GM23338 (cell line): ENCODE measurements around the gene RASGRP1. TPM values are rescaled to one million over a fixed set of nuclear protein-coding genes. Genes with fewer than 3 reads are reported as not detected.

Source experiments
- ATAC-seq: fragments of 200-7000 bp; cut with Tn5 transposase; 3 replicates; pipeline ENCODE4 v1.9.1; 2020
- DNase-seq: peaks from one replicate; pipeline ENCODE4 v3.0.0-alpha.2; 2015; ENCODE audit warnings: low spot score
- H2AFZ ChIP-seq: fragments of 200-600 bp; sonication (generic); 2 replicates; pipeline ENCODE4 v1.8.0; 2016; ENCODE audit warnings: antibody characterized with exemption, mild to moderate bottlenecking, moderate library complexity
- H3F3A ChIP-seq: fragments of 200-600 bp; sonication (generic); replicated peaks from 2 replicates; pipeline ENCODE4 v1.8.0; 2017; ENCODE audit warnings: antibody characterized with exemption, mixed run types, low read depth
- H3K27ac ChIP-seq: fragments of 200-600 bp; sonication (generic); 2 replicates; pipeline ENCODE4 v1.6.1; 2016; ENCODE audit warnings: low read depth
- H3K27me3 ChIP-seq: fragments of 200-600 bp; sonication (generic); 2 replicates; pipeline ENCODE4 v1.8.0; 2016; ENCODE audit warnings: mild to moderate bottlenecking, mixed run types, moderate library complexity; ENCODE audit not compliant: insufficient read depth
- H3K36me3 ChIP-seq: fragments of 200-600 bp; sonication (generic); 2 replicates; pipeline ENCODE4 v1.8.0; 2016; ENCODE audit warnings: mild to moderate bottlenecking; ENCODE audit not compliant: insufficient read depth
- H3K4me1 ChIP-seq: fragments of 200-600 bp; sonication (generic); 2 replicates; pipeline ENCODE4 v1.8.0; 2016; ENCODE audit warnings: mild to moderate bottlenecking, moderate library complexity; ENCODE audit not compliant: insufficient read depth
- H3K4me2 ChIP-seq: fragments of 200-600 bp; sonication (generic); 2 replicates; pipeline ENCODE4 v1.7.1; 2017; ENCODE audit warnings: mixed run types
- H3K4me3 ChIP-seq: fragments of 200-600 bp; sonication (generic); 2 replicates; pipeline ENCODE4 v1.6.1; 2016; ENCODE audit warnings: mixed run types
- H3K79me2 ChIP-seq: fragments of 200-600 bp; sonication (generic); replicated peaks from 2 replicates; pipeline ENCODE4 v1.8.0; 2017; ENCODE audit warnings: mild to moderate bottlenecking; ENCODE audit not compliant: insufficient read depth
- H3K9me2 ChIP-seq: fragments of 200-600 bp; sonication (generic); 2 replicates; pipeline ENCODE4 v1.8.0; 2017; ENCODE audit not compliant: insufficient read depth
- H4K20me1 ChIP-seq: fragments of 200-600 bp; sonication (generic); replicated peaks from 2 replicates; pipeline ENCODE4 v1.8.0; 2017; ENCODE audit warnings: mild to moderate bottlenecking; ENCODE audit not compliant: insufficient read depth
- H3K27ac Mint-ChIP-seq: 2 replicates; pipeline ENCODE4 v1.8.0; 2020; ENCODE audit warnings: inconsistent platforms, mild to moderate bottlenecking, moderate library complexity, mixed read lengths
- H3K27me3 Mint-ChIP-seq: 3 replicates; pipeline ENCODE4 v1.8.0; 2022; ENCODE audit warnings: low read depth, mild to moderate bottlenecking, moderate library complexity, mixed read lengths, inconsistent platforms; ENCODE audit not compliant: insufficient read depth, poor library complexity
- H3K36me3 Mint-ChIP-seq: 3 replicates; pipeline ENCODE4 v1.8.0; 2021; ENCODE audit warnings: low read depth, mild to moderate bottlenecking, inconsistent platforms, moderate library complexity, mixed read lengths
- H3K4me1 Mint-ChIP-seq: 3 replicates; pipeline ENCODE4 v1.8.0; 2020; ENCODE audit warnings: mild to moderate bottlenecking, inconsistent platforms, mixed read lengths
- H3K4me3 Mint-ChIP-seq: 3 replicates; pipeline ENCODE4 v1.8.0; 2021; ENCODE audit warnings: moderate library complexity, mild to moderate bottlenecking, inconsistent platforms, mixed read lengths
- H3K9me3 Mint-ChIP-seq: 3 replicates; pipeline ENCODE4 v1.8.0; 2020; ENCODE audit warnings: moderate library complexity, mild to moderate bottlenecking, inconsistent platforms, mixed read lengths
- EZH2 ChIP-seq: fragments of 200-600 bp; sonication (generic); IDR thresholded peaks from one replicate; pipeline ENCODE4 v1.8.0; 2017; ENCODE audit warnings: antibody characterized with exemption, mild to moderate bottlenecking, low read depth; ENCODE audit not compliant: unreplicated experiment
- EZH2phosphoT487 ChIP-seq: fragments of 200-600 bp; sonication (generic); IDR thresholded peaks from one replicate; pipeline ENCODE4 v1.8.1; 2018; ENCODE audit warnings: antibody characterized with exemption; ENCODE audit not compliant: unreplicated experiment
- NANOG ChIP-seq: IDR thresholded peaks from 2 replicates; pipeline ENCODE4 v1.6.1; 2016; ENCODE audit warnings: antibody characterized with exemption, borderline replicate concordance
- POLR2AphosphoS5 ChIP-seq: IDR thresholded peaks from 2 replicates; pipeline ENCODE4 v1.6.1; 2016; ENCODE audit warnings: antibody characterized with exemption, low read depth
- STAT1 ChIP-seq: IDR thresholded peaks from one replicate; pipeline ENCODE4 v1.6.1; 2016; ENCODE audit warnings: antibody characterized with exemption; ENCODE audit not compliant: unreplicated experiment
- ZNF114 ChIP-seq: fragments of 250-450 bp; sonication (Bioruptor Pico); IDR thresholded peaks from 2 replicates; pipeline ENCODE4 v1.5.0; 2020; ENCODE audit warnings: mild to moderate bottlenecking, moderate library complexity
- ZNF331 ChIP-seq: fragments of 250-450 bp; sonication (Bioruptor Pico); IDR thresholded peaks from 2 replicates; pipeline ENCODE4 v1.5.0; 2020; ENCODE audit warnings: low read depth, mild to moderate bottlenecking, moderate library complexity
- ZNF462 ChIP-seq: fragments of 250-450 bp; sonication (Bioruptor Pico); IDR thresholded peaks from 2 replicates; pipeline ENCODE4 v1.5.0; 2020; ENCODE audit warnings: mild to moderate bottlenecking, moderate library complexity
- polyA plus RNA-seq: library from polyadenylated mRNA; unstranded; fragments of >200 nt; fragmentation: Nextera tagmentation; extraction: Ambion mirVana; gene quantifications from 2 replicates; pipeline ENCODE4 v1.2.1, GENCODE V29; 2016
- total RNA-seq: library from RNA; depleted of rRNA; stranded (reverse); fragments of >200 nt; shearing (Covaris generic); gene quantifications from 2 replicates; pipeline ENCODE4 v1.2.3, GENCODE V29; 2014
- TF ChIP-seq, protein P1 (sequence below), 2 experiments: fragments of 200-600 bp in 1 of 2; sonication (generic) in 1 of 2; conservative IDR thresholded peaks; 2 replicates each; pipeline versions ENCODE4 v1.5.1 to v1.6.1; 2016 to 2017; ENCODE audit warnings: antibody characterized with exemption in 2 of 2, low read depth in 2 of 2, mild to moderate bottlenecking in 2 of 2, moderate library complexity in 1 of 2
- TF ChIP-seq, protein P2 (sequence below): IDR thresholded peaks from one replicate; pipeline ENCODE4 v1.6.1; 2018; ENCODE audit warnings: antibody characterized with exemption; ENCODE audit not compliant: unreplicated experiment

Gene RASGRP1
- total and polyA plus RNA-seq, 2 experiments from 2014 or later: 1.1 to 1.2 TPM

DNA sequence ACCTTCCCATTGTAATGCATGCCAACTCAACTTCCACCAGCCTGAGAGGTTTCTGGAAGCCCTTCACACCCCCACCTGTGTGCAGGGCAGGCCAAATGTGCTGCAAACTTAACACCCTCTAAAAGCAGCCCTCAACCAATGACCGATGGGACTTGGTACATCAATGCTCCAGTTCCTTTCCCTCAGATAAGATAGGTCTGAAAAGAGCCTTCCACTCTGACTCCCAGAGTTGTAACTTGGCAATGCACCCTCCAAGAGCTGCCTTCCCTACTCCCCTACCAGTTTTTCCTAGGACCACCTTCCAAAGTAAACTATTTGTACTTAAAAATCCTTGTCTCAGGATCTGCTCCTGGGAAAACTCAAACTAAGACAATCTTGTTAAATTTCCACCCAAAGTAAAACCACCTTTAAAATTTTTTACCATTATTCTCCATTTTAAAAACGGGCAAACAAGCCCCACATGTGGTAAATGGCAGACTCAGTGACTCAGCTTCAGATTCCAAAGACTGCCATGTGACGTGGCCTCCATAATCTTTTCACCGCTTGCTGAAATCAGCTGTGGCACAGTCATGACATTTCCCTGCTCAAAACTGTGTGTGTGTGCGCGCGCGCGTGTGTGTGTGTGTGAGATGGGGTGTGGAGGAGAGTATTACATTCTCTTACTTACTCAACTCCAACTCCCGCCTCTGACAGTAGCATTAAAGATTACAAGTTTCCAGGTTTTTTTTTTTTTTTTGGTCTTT is 17.2 kb downstream of the RASGRP1 start:
- TF ChIP-seq ZNF462 (CRISPR knock-in tag) (no peak), EZH2 (no peak), NANOG (no peak), EZH2phosphoT487 (no peak), STAT1 (no peak), POLR2AphosphoS5 (no peak), ZNF114 (CRISPR knock-in tag) (no peak), ZNF331 (CRISPR knock-in tag) (no peak)
- TF ChIP-seq, protein P1, sequence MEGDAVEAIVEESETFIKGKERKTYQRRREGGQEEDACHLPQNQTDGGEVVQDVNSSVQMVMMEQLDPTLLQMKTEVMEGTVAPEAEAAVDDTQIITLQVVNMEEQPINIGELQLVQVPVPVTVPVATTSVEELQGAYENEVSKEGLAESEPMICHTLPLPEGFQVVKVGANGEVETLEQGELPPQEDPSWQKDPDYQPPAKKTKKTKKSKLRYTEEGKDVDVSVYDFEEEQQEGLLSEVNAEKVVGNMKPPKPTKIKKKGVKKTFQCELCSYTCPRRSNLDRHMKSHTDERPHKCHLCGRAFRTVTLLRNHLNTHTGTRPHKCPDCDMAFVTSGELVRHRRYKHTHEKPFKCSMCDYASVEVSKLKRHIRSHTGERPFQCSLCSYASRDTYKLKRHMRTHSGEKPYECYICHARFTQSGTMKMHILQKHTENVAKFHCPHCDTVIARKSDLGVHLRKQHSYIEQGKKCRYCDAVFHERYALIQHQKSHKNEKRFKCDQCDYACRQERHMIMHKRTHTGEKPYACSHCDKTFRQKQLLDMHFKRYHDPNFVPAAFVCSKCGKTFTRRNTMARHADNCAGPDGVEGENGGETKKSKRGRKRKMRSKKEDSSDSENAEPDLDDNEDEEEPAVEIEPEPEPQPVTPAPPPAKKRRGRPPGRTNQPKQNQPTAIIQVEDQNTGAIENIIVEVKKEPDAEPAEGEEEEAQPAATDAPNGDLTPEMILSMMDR (conservative IDR thresholded peaks at IDR 0.05; ENCODE audit: low read depth in 2 of 2): no peak
- TF ChIP-seq, protein P2, sequence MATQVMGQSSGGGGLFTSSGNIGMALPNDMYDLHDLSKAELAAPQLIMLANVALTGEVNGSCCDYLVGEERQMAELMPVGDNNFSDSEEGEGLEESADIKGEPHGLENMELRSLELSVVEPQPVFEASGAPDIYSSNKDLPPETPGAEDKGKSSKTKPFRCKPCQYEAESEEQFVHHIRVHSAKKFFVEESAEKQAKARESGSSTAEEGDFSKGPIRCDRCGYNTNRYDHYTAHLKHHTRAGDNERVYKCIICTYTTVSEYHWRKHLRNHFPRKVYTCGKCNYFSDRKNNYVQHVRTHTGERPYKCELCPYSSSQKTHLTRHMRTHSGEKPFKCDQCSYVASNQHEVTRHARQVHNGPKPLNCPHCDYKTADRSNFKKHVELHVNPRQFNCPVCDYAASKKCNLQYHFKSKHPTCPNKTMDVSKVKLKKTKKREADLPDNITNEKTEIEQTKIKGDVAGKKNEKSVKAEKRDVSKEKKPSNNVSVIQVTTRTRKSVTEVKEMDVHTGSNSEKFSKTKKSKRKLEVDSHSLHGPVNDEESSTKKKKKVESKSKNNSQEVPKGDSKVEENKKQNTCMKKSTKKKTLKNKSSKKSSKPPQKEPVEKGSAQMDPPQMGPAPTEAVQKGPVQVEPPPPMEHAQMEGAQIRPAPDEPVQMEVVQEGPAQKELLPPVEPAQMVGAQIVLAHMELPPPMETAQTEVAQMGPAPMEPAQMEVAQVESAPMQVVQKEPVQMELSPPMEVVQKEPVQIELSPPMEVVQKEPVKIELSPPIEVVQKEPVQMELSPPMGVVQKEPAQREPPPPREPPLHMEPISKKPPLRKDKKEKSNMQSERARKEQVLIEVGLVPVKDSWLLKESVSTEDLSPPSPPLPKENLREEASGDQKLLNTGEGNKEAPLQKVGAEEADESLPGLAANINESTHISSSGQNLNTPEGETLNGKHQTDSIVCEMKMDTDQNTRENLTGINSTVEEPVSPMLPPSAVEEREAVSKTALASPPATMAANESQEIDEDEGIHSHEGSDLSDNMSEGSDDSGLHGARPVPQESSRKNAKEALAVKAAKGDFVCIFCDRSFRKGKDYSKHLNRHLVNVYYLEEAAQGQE: no peak
- H3K4me2 ChIP-seq: no peak overlapping the region
- H3K4me1 ChIP-seq: peaks cover 8% of the 10 kb centered on the region; the same call in 1 of the 2 replicates
- Mint-ChIP-seq H3K4me1 (peaks cover 24% of the 10 kb centered on the region), H3K4me3 (no peak overlapping the region), H3K36me3 (no peaks in the 10 kb centered on the region), H3K27ac (peak overlapping the region; percentile 15; the same call in 1 of the 2 replicates), H3K27me3 (no peaks in the 10 kb centered on the region), H3K9me3 (no peaks in the 10 kb centered on the region)
- H2AFZ ChIP-seq: peak overlapping the region; percentile 29; the same call in 1 of the 2 replicates
- H3K27ac ChIP-seq: no peak overlapping the region
- H3F3A ChIP-seq: no peaks in the 10 kb centered on the region
- no peaks in the 10 kb centered on the region for H3K36me3 ChIP-seq
- H3K79me2 ChIP-seq: no peaks in the 10 kb centered on the region
- H3K9me2 ChIP-seq: no peaks in the 10 kb centered on the region
- no peaks in the 10 kb centered on the region for H4K20me1 ChIP-seq
- no peaks in the 10 kb centered on the region for H3K27me3 ChIP-seq
- ATAC-seq: peak; percentile 46; the same call in 2 of the 3 replicates
- H3K4me3 ChIP-seq: no peak overlapping the region
- no peak for DNase-seq
